HG02678 (cell line): ENCODE measurements around the gene DCST2.

Experiments used
- ATAC-seq: cut with Tn5 transposase; IDR thresholded peaks from one replicate; pipeline ENCODE4 v1.9.1; 2021; ENCODE audit warnings: mild to moderate bottlenecking, moderate library complexity; ENCODE audit not compliant: unreplicated experiment

Gene DCST2

DNA sequence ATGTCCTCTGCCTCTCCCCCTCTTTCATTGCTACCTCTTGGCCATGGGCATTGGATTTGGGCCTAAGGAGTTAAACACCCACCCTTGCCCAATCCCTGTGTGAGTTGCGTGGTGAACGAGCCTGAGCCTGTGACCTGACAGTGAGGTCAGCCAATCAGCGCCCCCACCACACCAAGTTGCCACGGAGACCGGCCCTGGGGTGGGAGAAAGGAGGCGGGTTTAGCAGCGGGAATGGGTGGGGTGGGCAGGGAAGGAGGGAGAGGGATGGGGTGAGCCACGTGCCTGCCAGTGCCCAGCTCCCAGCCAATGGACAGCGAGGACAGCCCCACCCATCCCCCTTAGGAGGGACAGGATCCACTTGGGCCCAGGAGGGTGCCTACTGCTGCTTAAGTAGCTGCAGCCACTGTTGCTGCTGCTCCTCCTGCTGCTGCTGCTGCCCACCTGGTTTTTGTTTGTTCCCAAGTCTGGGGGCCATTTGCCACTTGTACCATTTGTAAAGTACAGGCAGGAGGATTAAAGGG is 21.5 kb downstream of the DCST2 start:
- no peak for ATAC-seq

DNA sequence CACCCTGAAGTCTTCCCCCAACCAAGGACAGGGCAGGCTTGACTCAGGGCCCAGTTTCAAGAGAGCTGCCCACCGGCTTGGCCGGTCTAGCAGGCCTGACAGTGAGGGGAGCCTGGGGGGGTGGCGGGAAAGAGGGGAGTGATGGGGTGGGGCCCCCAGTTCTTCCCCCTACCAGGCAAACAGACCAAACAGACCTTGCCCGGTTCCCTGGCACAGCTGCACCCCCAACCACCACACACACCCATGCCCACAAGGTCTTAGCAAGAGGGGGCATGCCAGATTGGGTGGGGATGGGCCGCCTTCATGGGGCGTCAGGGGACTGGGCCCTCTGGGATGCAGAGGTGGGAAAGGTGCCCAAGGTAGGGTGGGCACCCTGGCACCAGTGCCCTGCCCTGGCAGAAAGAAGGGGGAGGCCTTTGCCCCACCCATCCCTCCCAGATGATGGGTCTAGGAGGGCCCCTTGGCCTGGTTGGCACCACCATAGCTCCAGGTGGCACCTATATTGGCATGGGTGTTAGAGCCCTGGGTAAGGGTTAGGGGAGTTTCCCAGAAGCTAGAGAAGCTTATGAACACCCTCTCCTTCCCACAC is 22.1 kb downstream of the DCST2 start:
- no peak for ATAC-seq

DNA sequence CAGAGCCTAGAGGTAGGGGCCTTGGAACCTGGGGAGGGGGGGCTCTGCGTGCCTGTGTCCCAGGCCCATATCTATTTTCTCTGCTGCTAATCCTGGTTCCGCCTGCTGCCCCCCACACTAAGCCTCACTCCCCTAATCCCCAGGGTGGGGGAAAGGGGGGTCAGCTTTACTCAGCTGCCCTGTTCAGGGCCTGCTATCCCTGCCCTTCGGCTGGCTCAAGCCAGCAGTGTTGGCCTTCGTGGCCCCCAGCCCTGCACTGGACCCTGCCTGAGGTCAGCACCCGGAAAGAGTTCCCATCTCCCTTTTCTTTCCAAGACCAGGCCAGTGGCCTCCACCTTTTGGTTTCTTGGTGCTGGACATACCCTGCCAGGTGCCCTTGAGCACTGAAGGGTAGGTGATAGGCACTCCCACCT is 22.6 kb downstream of the DCST2 start:
- ATAC-seq = no peak

DNA sequence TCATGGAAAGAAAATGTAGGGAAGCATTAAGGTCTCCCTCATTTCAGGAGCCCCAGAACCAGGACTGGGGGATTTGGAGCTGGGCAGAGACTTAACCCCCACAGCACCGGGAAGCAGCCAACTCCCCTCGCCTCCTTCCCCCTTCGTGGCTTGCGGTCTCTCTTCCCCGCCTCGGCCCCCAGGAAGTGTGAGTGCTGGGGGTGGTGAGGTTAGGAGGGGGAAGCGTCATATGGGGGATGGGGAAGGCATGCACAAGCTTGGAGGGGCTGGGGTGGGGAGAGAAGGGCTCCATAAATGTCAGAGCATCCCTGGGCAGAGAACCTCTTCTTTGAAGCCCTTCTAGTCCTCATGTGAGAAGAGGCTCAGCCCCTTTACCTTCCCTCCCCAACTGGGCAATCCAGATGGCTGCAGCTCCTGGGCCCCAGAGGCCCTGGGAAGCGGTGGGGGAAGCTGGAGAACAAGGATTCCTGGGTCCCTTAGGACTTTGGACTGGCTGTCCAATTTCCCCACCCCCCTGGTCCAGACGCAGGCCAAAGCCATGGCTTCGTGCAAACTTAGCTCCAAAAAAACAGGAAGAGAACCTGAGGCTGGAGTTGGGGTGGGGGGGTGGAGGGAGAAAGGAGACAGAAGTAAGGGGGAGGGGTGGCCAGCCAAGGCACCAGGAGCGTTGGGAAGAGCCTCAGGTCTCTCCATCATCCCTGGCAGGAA is 23.2 kb downstream of the DCST2 start:
- ATAC-seq = no peak

DNA sequence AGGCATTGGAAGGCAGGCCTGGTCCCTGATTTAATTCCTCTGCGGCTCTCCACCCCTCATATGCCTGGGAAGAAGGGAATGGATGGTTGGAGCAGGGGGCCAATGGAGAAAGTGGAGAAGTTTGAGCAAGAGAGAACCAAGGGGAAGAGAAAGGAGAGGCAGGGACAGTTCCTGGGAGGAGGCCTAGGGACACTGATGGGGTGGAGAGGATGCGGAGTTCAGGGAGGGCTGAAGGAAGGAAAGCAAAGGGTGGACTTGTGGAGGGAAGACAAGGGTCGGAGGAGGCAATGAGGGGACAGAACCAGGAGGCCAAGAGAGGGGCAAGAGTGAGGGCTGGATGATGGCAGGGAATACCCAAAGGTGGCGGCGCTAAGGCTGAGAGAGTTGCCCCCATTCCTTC is 23.8 kb downstream of the DCST2 start:
- no peak for ATAC-seq

DNA sequence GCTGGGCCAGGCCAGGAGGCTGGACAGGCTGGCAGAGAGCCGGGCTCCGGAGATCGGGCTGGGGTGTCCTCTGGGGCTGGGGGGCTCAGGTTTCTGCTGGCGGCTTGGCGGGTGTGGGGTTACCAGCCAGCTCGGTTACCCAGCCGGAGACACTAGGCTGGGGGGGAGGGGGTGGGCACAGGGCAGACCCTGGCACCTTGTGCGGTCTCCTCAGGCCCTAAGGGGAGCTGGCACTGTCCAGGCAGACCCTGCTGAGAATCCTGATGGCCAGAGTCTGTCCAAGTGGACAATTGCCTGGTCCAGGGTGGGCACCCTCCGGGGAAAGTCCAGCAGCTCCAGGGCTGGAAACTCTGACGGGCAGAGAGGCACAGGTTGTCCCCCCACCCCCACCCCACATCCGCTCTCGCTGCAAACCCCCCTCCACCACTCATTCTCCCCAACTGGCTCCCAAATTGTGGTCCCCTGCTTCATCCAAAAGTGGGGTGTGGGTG is 24.3 kb downstream of the DCST2 start:
- no peak for ATAC-seq

DNA sequence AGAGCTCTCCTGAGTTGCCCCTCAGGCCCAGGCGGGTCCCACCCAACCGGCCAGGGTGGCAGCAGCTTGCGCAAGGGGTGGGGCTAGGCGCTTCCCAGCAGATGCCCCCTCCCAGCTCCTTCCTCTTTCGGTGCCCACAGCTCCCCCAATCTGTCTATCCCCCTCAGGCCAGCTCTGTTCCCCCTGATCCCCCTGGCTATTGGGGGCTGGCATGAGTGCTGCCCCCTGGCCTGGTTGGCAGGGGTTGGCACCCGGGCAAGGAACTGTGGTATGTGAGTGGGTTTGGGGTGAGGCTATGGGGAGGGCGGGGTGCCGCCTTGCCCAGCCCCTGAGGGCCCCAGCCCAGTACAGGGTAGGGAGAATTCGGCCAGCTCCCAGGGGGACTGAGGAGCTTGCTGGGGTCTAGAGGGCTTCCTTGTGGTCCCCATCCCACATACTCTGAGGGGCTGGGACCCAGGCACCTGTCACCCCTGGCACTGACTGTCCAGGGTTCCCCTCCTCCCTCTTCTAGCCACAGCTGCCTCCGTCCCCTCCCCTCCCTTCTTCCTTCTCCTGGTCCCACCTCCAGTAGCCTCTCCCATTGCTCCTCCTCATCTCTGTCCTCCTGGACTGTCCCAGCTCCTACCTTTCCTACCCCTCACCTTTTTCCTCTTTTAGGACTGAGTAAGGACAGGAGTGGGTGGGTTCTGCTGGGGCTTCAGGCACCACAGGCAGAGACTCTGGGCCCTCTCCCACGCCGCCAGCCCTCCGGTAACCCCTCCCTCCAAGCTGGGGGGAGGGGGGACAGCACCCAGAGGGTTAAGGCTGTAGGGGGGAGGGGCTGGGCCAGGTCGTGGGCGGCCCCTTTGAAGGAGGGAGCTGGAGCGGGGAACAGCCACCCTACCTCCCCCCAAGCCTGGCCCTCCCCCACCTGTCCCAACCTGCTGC is 25.3 kb downstream of the DCST2 start:
- ATAC-seq = no peak

DNA sequence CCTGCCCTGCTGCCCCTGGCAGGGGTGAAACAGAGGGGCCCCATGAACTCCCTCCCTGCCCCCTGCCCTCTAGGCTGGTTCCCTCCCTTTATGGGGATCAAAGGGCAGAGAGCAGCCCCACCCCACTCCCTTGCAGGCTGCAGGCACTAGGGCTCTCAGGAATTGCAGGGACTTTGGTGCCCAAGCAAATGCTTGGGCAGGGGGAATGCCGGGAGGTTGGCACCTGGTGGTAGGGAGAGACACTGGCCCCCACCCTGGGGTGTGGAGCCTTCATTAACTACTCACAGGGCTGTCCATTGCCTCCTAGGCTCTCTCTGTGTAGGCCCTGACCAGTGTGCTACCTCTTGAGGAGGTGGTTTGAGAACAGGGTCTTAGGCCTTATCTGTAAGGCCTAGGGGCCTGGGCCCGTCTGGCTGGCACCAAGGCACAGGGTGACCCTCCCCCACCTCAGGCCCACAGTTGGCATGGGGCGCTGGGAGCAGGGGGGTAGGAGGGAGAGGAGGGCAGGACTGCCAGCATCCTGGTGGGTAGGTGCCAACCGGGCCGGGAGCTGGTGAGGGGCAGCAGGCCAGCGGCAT is 26.2 kb downstream of the DCST2 start:
- ATAC-seq = no peak

DNA sequence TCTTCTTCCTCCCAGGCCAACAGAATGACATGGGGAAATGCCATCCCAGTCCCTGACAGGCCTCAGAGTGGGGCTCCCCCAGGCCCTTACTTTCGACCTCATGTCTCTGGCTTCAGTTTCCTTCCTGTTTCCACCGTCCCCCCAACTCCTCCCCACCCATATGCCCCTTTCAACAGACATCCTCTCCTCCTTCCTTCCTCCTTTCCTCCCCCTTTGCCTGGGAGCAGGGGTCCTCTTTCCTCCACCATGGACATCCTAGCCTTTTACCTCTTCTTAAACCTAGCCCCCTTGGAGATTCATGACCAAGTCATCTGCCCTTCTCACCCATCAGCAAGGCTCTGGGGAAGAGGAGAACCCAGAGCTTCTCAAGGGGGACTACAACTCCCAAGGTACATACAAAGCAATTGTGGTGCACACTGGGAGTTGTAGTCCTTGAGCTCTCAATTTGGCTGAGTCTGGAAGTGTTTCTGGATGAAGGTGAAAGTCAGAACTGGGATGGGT is 26.9 kb downstream of the DCST2 start:
- no peak for ATAC-seq

DNA sequence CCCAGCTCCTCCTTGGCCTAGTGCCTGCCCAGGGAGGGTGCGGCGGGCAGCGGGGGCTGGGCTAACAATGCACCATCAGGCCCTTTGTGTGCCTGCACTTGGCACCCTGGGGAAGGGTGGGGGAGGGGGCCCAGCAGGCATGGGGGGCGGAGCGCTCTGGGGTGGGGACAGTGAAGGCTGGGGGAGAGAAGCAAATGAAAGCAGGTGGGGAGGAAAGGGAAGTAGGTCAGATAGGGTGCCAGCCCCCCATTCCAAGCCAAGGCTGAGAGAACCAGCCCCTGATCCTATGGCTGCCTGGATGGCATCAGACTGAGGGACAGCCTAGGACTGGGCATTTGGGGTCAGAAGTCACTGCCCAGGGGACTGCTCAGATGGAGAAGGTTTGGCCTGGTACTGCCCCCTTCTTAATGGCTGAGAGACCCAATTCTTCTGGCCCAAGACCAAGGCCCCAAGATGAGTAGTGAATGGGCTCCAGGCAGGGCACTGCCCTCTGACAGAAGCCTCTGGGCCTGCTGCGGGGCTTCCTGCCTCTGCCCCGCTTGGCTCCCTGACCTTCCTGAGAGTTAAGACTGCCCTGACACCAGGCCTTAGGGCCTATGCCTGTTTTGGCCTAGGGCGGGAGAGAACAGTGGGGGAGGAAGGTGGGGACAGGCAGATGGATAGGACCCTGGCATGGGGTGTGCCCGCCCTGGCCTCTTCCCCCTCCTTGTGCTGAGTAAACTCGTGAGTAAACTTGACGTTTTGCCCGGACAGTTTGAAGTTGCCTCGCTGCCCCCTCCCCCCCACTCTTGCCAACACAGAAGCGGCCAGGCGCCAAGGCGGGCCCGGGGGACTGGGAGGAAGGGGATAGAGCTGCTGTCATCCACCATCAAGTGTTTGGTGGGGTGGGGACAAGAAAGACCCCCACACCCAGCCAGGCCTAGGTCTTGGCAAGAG is 28.2 kb downstream of the DCST2 start:
- ATAC-seq = no peak

DNA sequence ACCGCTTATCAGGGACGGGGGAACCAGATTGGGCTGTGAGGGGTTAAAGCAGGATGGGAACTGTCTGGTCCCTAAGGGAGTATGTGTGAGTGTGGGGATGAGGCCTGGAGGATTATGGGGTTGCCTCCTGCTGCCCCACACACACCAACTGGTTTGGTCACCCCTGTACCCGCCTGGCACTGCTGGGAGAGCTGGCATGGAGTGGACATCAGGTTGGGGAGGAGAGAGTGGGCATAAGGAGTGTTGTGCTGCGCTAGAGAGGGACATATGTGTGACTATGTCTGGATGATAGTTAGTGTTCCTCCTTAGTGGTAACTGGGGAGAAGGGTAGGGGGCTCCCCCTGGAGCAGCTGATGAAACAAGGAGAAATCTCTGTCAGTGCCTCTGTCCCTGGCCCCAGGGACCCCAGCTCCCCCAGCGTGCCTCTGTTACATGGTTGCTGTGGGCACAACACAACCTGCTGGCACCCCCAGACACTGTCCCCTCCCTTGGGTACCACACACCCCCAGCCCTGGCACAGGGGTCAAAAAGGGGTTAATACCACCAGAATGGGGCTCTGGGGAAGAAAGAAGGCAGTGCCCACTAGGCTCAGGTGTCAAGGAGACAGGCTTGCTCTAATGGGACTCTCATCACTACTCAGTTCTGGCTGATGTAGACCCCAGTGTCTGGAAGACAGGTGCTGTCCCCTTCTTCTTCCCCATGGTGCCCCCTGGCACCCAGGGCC is 29.1 kb downstream of the DCST2 start:
- ATAC-seq = no peak

DNA sequence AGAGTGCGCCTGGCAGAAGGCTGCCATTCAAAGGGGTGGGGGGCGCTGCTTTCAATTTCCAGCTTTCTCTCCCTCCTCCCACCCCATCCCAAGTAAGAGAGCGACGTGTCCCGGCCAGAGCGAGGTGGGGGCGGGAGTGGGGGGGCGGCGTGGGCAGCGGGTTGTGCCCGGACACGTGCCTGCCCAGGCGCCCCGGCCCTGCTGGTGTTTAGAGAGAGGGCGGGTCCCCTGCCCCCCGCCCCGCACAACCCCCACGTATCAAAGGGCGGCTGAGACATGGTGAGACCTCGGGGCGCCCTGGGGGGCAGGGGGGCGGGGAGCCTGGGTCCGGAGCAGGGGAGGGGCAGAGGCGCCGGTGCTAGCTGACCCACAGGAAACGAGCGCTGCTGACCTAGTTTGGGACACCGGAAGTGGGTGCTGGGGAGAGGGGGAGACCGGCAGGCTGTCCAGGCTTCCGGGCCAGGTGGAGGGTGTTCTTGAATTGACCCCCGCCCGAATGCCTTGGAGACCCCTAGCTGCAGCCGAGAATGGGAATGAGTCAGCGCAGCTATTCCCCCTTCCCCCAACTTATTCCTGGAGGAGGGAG is 29.7 kb downstream of the DCST2 start:
- ATAC-seq = no peak

DNA sequence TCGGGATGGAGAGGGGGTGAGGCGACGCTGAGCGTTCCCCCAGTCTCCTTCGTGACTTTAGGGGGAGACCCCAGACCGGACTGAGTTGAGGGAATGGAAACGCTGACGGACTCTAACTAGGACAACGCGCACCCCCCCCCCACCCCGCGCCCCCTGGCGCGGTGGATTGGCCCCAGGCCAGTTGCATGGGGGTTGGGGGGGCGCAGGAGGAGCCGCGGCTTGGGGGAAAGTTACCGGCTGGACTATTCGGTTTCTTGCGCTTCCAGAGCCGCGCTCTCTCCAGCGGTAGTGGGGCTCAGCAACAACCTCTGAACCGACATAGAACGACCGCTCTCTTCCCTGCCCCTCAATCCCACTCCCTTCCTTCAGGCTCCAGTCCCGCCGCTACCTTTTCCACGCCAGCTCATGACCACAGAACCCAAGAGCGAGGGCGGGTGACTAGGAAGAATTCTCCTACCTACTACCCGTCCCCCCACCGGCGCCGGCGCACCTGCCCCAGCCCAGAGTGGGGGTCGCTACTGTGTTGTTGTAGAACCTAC is 30.3 kb downstream of the DCST2 start:
- no peak for ATAC-seq

DNA sequence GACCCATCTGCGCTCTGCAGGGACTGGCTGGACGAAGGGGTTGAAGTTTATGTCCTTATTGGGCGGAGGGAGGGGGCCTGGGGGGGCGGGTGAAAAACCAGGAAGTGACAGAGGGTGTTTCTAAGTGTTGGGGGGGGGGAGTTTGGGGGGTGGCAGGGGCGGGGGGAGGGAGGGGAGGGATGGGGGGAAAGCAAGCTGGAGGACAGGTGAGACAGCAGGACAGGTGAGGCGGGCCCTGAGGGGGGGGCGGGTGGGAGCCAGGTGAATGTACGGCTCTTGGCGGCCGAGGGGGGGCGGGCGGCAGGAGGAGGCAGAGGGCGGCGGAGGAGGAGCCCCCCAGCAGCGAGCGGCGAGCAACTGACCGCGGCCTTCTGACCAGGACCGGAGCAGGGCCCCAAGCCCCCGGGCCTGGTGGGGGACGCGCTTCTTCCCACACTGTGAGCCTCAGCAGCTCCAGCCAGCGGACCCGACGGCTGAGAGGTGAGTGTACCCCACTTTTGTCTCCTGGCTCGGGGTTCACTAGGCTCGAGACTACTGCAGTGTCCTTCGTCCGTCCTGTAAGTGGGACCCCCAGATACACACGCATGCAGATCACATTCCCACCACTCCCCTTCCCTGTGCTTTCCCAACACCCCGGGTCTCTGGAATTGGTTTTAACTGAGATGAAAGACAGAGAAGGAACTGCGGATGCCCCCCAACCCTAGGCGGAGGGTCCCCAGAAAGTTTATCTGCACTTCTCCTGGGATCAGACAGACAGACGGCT is 30.9 kb downstream of the DCST2 start, which contains the start of gene ZBTB7B:
Gene ZBTB7B, plus strand, starts transcription at position 339 of the 763 bp plus-strand sequence. CDS start 11,859 bp downstream, outside the sequence.
- peak; percentile 4 for ATAC-seq

DNA sequence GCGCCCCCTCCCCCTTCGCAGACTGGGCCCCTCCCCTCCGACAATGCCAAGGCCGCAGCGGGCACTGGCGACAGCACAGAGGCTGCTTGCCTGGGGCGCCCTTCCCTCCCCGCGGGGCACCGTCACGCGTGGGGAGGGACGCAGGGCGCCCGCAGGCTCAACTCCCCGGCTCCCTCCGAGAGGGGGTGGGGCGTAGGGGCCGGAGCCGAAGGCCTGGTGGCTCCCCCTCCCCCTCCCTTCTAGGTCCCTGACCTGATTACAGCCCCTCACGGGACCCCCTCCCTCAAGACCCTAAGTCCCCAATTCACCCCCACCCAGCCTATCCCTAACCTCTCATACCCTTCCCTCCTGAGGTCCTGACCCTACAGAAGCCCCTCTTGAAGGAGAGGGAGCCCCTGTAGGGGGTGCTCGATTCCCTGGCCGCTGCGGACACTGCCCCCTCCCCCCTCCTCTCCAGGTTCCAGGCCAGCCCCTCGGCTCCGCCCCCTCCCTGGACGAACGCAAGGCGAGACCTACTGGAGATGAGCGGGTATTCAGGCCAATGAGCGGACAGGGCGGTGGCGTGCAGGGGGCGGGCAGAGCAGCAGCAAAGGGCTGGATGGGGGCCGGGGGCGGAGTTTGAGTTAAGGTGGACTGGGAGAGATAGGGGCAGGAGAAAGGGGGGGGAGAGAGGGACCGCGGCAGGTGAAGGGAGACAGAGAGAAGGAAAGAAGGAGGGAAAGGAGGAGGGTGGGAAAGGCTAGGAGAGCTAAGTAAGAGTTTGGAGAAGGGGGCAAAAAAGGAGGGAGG is 31.7 kb downstream of the DCST2 start:
- ATAC-seq = peak; percentile 56

DNA sequence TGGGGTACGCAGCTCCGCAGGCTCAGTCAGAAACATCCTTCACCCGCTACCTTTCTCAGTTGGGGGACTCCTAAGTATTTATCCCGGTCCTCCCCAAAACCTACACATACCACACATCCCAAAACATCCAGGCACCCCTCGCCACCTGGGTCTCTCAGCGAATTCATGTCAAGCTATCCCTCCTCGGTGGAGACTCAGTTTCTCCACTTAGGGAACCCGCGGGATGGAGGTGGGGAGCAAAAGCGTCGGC is 32.2 kb downstream of the DCST2 start:
- no peak for ATAC-seq
